Pulmonary artery endothelial cell (primary cell): ENCODE results near the gene OTULIN. TPM values are rescaled to one million over a fixed set of nuclear protein-coding genes. Genes with fewer than 3 reads are reported as not detected.

Experiments
- DNase-seq: peaks from one replicate; pipeline ENCODE4 v3.0.0-alpha.2; 2011; ENCODE audit warnings: low read depth, low spot score
- total RNA-seq: library from RNA; depleted of rRNA; stranded (reverse); fragments of >200 nt; gene quantifications from 2 replicates; pipeline ENCODE4 v1.2.3, GENCODE V29; 2014

OTULIN gene
- total RNA-seq, 1 donor from 2014 or later, result 18.7 TPM

GRCh38 chr5:14741131-14741530 lies 76.6 kb downstream of the OTULIN start:
- no peak for DNase-seq

- no peak for DNase-seq
Observed at GRCh38 chr5:14741801-14742440, 77.4 kb downstream of the OTULIN start.

GRCh38 chr5:14742498-14742897 lies 78.0 kb downstream of the OTULIN start:
- no peak for DNase-seq

- DNase-seq, result no peak
Observed at GRCh38 chr5:14743601-14744295, 79.2 kb downstream of the OTULIN start.

- no peak for DNase-seq
Observed at GRCh38 chr5:14744296-14745187, 80.0 kb downstream of the OTULIN start.

- DNase-seq, result no peak
Observed at GRCh38 chr5:14745188-14745563, 80.7 kb downstream of the OTULIN start.

- no peak for DNase-seq
Observed at GRCh38 chr5:14745753-14746152, 81.2 kb downstream of the OTULIN start.

GRCh38 chr5:14748180-14748900 lies 83.8 kb downstream of the OTULIN start:
- no peak for DNase-seq

Other genes with a start within 250 kb of the OTULIN start
- 0.07 and 0.14 TPM in 2 replicates for gene OTULINL, start 82.9 kb upstream of the OTULIN start, total RNA-seq
- 6.9 and 11.4 TPM in 2 replicates for gene ANKH, start 207.1 kb downstream of the OTULIN start, total RNA-seq